ENCODE measurements around the gene EPS8L2.
"Not testable (repeated sequence)": the region's sequence is repeated elsewhere in the genome, so short reads cannot be mapped to it uniquely, and the experiment has no call there.

The EPS8L2 gene

GRCh38 chr11:690244-690643 is 15.8 kb upstream of the EPS8L2 start:
- not testable (repeated sequence) for DNase-seq (ENCODE audit: low read depth, low spot score)

- DNase-seq (ENCODE audit: low read depth, low spot score), result no peak
Observed at GRCh38 chr11:690738-691633, 15.0 kb upstream of the EPS8L2 start.

GRCh38 chr11:691710-692590 is 14.1 kb upstream of the EPS8L2 start:
- DNase-seq (ENCODE audit: low read depth, low spot score), result no peak

- no peak for DNase-seq (ENCODE audit: low read depth, low spot score)
Observed at GRCh38 chr11:692824-693414, 13.1 kb upstream of the EPS8L2 start.

GRCh38 chr11:693415-693831 is 12.6 kb upstream of the EPS8L2 start:
- DNase-seq (ENCODE audit: low read depth, low spot score), result no peak

GRCh38 chr11:693887-694562 is 12.0 kb upstream of the EPS8L2 start:
- DNase-seq (ENCODE audit: low read depth, low spot score), result no peak

GRCh38 chr11:694563-695287 is 11.3 kb upstream of the EPS8L2 start, which contains the start of gene DEAF1:
TSS of gene DEAF1 (minus strand) at chr11:695222. CDS start at chr11:695047, 175 bp downstream.
- peak; percentile 99 for DNase-seq (ENCODE audit: low read depth, low spot score)

- DNase-seq (ENCODE audit: low read depth, low spot score), result no peak
Observed at GRCh38 chr11:695288-695537, 10.8 kb upstream of the EPS8L2 start.

- DNase-seq (ENCODE audit: low read depth, low spot score), result peak; percentile 94
Observed at GRCh38 chr11:695538-696248, 10.3 kb upstream of the EPS8L2 start, which contains the start of gene TMEM80. TSS of gene TMEM80 (plus strand) at chr11:695816. CDS start at chr11:695828, 12 bp downstream.

GRCh38 chr11:696955-697491 is 9.0 kb upstream of the EPS8L2 start:
- DNase-seq (ENCODE audit: low read depth, low spot score), result no peak

GRCh38 chr11:697811-698311 is 8.2 kb upstream of the EPS8L2 start:
- no peak for DNase-seq (ENCODE audit: low read depth, low spot score)

GRCh38 chr11:698493-699115 is 7.4 kb upstream of the EPS8L2 start:
- DNase-seq (ENCODE audit: low read depth, low spot score), result no peak

- DNase-seq (ENCODE audit: low read depth, low spot score), result no peak
Observed at GRCh38 chr11:699116-699508, 6.9 kb upstream of the EPS8L2 start.

GRCh38 chr11:699753-700152 is 6.3 kb upstream of the EPS8L2 start:
- no peak for DNase-seq (ENCODE audit: low read depth, low spot score)

- DNase-seq (ENCODE audit: low read depth, low spot score), result no peak
Observed at GRCh38 chr11:701741-702461, 4.1 kb upstream of the EPS8L2 start.

- DNase-seq (ENCODE audit: low read depth, low spot score), result no peak
Observed at GRCh38 chr11:702462-703461, 3.3 kb upstream of the EPS8L2 start.

- DNase-seq (ENCODE audit: low read depth, low spot score), result no peak
Observed at GRCh38 chr11:703506-703905, 2.5 kb upstream of the EPS8L2 start.

Measured in activated naive CD8-positive, alpha-beta T cell treated with anti-CD3 and anti-CD28 coated beads, Interleukin-2, amount 50 U/mL, for 16 hours (primary cell).